Activated naive CD4-positive, alpha-beta T cell treated with anti-CD3 and anti-CD28 coated beads, Interleukin-2, amount 10 ng/mL, durations not matched to agents 7 days and 5 days (primary cell): ENCODE data around the gene TOM1L1.

Experiments
- CTCF ChIA-PET: fragments of 350-600 bp; sonication (Branson Sonifier 250); formaldehyde crosslinking; loops from one replicate; lab custom pipeline; 2021; ENCODE audit warnings: antibody characterized with exemption; lab: Charles Lee
- DNase-seq: peaks from one replicate; pipeline ENCODE4 v3.0.0-alpha.2; 2020
- H3K27ac Mint-ChIP-seq: one replicate; pipeline ENCODE4 v1.8.0; 2021; ENCODE audit warnings: mild to moderate bottlenecking, moderate library complexity, mixed read lengths
- H3K27me3 Mint-ChIP-seq: one replicate; pipeline ENCODE4 v1.8.0; 2021; ENCODE audit warnings: mild to moderate bottlenecking, mixed read lengths
- H3K36me3 Mint-ChIP-seq: one replicate; pipeline ENCODE4 v1.8.0; 2021; ENCODE audit warnings: mixed read lengths
- H3K4me1 Mint-ChIP-seq: one replicate; pipeline ENCODE4 v1.8.0; 2021; ENCODE audit warnings: mixed read lengths
- H3K4me3 Mint-ChIP-seq: one replicate; pipeline ENCODE4 v1.8.0; 2021; ENCODE audit warnings: mild to moderate bottlenecking, moderate library complexity, mixed read lengths
- H3K9me3 Mint-ChIP-seq: one replicate; pipeline ENCODE4 v1.8.0; 2021; ENCODE audit warnings: mixed read lengths

The TOM1L1 gene

DNA sequence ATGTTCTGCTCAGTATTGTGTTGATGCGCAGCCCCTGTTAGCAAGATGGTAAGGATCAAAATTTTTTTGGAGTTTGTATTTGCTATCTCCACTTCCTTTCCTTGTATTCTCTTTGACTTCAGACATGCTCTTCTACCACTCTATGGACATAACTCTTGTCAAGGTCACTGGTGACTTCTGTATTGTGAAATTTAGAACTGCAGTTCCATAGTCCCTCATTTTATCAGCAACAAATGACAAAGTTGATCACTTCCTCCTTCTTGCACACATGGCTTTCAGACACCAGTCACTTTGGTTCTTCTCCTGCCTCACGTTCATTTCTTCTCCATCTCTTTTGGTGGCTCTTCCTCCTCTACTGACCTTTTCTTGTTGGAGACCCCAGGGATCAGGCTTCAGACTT is 46.7 kb downstream of the TOM1L1 start:
- Mint-ChIP-seq H3K4me1 (no peaks in the 10 kb centered on the region), H3K4me3 (no peak overlapping the region), H3K27me3 (peaks cover 5% of the 10 kb centered on the region), H3K36me3 (peaks cover 4% of the 10 kb centered on the region), H3K27ac (no peak overlapping the region), H3K9me3 (no peaks in the 10 kb centered on the region)
- no peak for DNase-seq
- CTCF ChIA-PET: no interaction called here

DNA sequence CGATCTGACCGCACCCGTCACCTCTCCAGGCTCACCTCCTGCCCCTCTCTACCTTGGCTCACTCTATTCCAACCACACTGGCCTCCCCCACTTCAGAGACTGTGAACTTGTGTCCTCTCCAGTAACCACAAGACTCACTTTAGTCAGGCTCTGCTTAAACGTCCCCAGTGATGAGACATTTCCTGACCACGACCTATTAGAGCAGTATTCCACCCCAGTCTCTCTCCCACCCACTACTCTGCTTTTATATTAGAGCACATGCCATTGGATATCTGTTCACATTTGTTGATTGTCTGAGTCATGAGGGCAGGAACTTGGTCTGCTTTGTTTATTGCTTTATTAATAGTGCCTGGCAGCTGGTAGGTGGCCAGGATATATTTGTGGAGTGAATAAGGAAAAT is 47.7 kb downstream of the TOM1L1 start:
- Mint-ChIP-seq H3K27me3 (peaks cover 5% of the 10 kb centered on the region), H3K4me1 (no peaks in the 10 kb centered on the region), H3K27ac (no peak overlapping the region), H3K36me3 (peaks cover 4% of the 10 kb centered on the region), H3K4me3 (no peak overlapping the region), H3K9me3 (no peaks in the 10 kb centered on the region)
- no peak for DNase-seq
- CTCF ChIA-PET: no interaction called here

DNA sequence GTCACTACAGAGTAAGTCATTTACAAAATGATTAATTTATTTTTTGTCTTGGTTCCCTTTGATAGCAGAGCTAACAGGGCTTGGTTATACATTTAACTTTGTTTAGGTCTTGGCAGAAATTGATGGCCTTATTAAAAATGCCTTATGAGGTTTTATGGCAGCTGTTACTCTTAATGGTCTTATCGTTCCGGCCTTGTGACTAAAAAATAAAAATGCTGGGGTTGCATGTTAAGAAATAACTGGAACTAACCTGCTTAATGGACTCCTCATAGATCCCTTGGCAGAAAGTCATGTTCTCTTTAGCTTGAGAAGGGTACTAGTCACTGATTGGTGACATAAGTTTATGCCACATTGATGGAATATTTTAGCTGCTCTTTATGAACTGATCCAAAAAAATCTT is 49.5 kb downstream of the TOM1L1 start:
- Mint-ChIP-seq H3K36me3 (peaks cover 4% of the 10 kb centered on the region), H3K27me3 (peaks cover 5% of the 10 kb centered on the region), H3K27ac (no peak overlapping the region), H3K4me3 (no peak overlapping the region), H3K9me3 (no peaks in the 10 kb centered on the region), H3K4me1 (no peaks in the 10 kb centered on the region)
- CTCF ChIA-PET: interaction anchor here (0.8 kb wide), 1 partner anchor 1857 kb away, joined by 3 read pairs; no protein-coding TSS in a partner anchor
- DNase-seq: no peak

DNA sequence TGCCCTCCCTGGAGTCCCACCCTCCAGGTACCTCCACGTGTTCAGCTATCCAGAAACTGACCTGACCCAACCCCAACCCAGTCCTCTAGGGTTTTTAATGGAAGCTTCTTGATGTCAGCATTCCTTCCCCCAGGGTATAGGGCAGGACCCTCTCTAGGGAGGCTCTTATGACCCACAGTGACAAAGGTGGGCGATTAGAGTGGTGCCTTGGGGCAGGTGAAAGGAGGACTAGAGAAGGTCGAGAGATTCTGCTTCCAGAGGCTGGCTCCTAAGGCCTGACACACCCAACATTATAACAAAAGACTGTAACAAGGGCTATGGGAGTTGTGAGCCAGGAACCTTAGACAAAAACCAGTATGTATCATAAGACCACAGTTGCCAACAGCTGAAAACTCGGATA is 50.6 kb downstream of the TOM1L1 start:
- no peak overlapping the region for H3K27ac Mint-ChIP-seq
- no peak overlapping the region for H3K4me3 Mint-ChIP-seq
- peaks cover 4% of the 10 kb centered on the region for H3K27me3 Mint-ChIP-seq
- H3K9me3 Mint-ChIP-seq: no peaks in the 10 kb centered on the region
- no peak for DNase-seq
- no peaks in the 10 kb centered on the region for H3K4me1 Mint-ChIP-seq
- CTCF ChIA-PET: no interaction called here
- H3K36me3 Mint-ChIP-seq: peaks cover 4% of the 10 kb centered on the region

DNA sequence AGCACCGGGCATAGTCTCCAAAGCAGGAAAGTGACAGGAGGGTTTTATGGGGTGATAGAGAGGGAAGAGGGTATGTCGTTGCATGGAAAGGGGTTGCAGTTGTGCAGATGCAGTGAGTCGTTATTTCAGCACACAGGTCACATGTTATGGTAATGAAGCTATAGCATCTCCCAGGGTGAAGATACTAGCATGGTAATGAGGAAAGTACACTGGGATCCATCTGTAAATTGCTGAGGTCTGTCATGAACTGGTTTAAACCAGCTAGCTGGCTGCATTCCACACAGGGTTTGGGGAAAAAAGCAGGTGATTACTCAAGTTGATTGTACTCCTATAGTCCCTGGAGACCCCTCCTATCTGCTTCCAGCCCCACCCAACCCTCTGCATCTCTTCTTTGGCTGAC is 56.1 kb downstream of the TOM1L1 start:
- no peaks in the 10 kb centered on the region for H3K27me3 Mint-ChIP-seq
- peaks cover 12% of the 10 kb centered on the region for H3K36me3 Mint-ChIP-seq
- H3K4me3 Mint-ChIP-seq: no peak overlapping the region
- CTCF ChIA-PET: no interaction called here
- no peaks in the 10 kb centered on the region for H3K4me1 Mint-ChIP-seq
- H3K27ac Mint-ChIP-seq: no peak overlapping the region
- no peak for DNase-seq
- no peaks in the 10 kb centered on the region for H3K9me3 Mint-ChIP-seq

DNA sequence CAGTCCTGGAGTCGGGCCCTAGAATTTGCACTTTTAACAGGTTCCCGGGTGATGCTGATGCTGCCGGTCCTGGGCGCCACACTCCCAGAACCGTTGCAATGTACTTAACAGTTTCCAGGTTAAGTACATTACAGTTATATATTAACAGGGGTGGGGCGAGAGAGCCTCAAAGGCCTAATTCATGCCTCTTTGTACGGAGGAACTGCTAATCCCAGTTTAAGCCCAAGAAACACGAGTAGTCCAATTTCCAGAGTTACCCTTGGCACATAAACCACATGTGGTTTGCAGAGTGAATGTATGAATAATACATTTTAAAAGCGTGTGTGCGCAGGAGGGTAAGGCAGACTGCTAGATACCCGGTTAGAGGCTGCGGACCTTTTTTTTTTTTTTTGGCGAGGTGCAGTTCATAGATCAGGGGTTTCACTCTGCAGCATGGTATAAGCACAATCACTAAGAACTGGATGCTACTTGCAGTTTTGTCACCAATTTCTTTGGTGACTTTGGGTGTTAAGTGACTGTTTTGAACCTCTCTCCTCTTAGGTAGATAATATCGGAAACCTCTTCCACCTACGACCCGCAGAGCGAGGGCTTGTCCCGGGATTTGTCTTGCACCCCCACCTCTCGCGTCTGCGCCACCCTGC is 67.1 kb downstream of the TOM1L1 start:
- DNase-seq: peak; percentile 23
- no peak overlapping the region for H3K27ac Mint-ChIP-seq
- H3K4me1 Mint-ChIP-seq: peaks cover 26% of the 10 kb centered on the region
- no peak overlapping the region for H3K4me3 Mint-ChIP-seq
- CTCF ChIA-PET: no interaction called here
- peaks cover 10% of the 10 kb centered on the region for H3K36me3 Mint-ChIP-seq
- H3K27me3 Mint-ChIP-seq: no peaks in the 10 kb centered on the region
- H3K9me3 Mint-ChIP-seq: no peaks in the 10 kb centered on the region

DNA sequence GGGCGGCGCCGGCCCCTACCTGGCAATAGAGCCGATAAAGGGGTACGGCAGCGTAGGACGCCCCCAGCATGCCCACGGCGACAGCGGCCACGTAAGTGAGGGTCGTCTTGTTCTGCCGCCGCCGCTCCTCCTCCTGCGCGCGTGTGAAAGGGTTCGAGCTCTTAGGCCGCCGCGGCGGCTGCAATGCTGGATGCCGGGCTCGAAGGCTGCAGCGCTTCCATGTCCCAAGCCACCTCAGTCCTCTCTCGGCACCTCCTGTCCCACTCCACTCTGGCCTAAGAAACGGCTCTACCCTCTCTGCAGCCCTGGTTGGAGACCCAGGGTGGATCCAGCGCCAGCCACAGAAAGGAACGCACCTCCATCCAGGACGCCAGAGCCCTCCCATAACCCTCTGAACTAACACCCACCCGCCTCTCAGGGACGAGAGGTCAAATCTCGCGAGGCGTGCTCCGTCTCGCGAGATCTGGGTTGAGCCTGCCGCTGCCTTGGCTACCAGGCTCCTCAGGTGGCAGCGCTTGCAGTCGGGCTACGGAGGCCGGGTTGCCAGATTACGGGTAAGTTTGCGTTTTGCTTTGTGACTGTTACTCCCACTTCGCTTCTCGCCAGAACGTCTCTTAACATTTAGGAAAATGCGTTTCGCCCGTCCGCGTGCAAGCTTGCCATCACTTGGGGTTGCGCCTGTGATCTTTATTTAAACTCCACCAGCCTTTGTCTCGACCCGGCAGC is 67.8 kb downstream of the TOM1L1 start, which contains the start of the genes COX11 and STXBP4:
Gene COX11 (minus strand): TSS at position 393 of the 726 bp plus-strand sequence. CDS start 8 bp downstream, at position 385.
Gene STXBP4 (plus strand): TSS at position 504 of the 726 bp plus-strand sequence. CDS start 17,455 bp downstream, outside the sequence.
- Mint-ChIP-seq H3K36me3 (peaks cover 8% of the 10 kb centered on the region), H3K9me3 (no peaks in the 10 kb centered on the region), H3K27ac (no peak within 1 kb of the TSS), H3K4me1 (peaks cover 26% of the 10 kb centered on the region), H3K27me3 (no peaks in the 10 kb centered on the region), H3K4me3 (no peak within 1 kb of the TSS)
- CTCF ChIA-PET: interaction anchor here (0.7 to 1.0 kb wide), 2 partner anchors 24 to 274 kb away, joined by 3 to 4 read pairs; no protein-coding TSS in a partner anchor
- DNase-seq: peak; percentile 96

DNA sequence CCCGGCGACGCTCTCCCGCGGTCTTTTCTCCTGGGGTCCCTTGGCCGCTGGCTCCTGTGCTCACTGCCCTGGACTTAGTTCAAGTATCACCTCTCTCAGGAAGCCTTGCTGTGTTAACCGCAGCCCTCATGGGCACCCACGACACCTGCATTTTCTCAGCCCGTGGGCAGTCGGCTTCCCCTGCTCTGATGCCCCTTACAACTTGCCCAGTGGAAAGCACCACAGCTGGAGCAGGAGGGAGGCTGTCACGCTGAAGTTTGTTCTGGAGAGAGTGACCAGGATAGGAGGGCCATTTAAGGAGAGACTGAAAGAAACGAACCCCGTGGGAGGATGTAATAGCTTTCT is 68.3 kb downstream of the TOM1L1 start:
- CTCF ChIA-PET: interaction anchor here (0.7 to 1.0 kb wide), 2 partner anchors 23 to 274 kb away, joined by 3 to 4 read pairs; no protein-coding TSS in a partner anchor
- no peak overlapping the region for H3K27ac Mint-ChIP-seq
- H3K9me3 Mint-ChIP-seq: no peaks in the 10 kb centered on the region
- H3K36me3 Mint-ChIP-seq: peaks cover 3% of the 10 kb centered on the region
- no peak for DNase-seq
- no peak overlapping the region for H3K4me3 Mint-ChIP-seq
- H3K4me1 Mint-ChIP-seq: peaks cover 26% of the 10 kb centered on the region
- no peaks in the 10 kb centered on the region for H3K27me3 Mint-ChIP-seq

DNA sequence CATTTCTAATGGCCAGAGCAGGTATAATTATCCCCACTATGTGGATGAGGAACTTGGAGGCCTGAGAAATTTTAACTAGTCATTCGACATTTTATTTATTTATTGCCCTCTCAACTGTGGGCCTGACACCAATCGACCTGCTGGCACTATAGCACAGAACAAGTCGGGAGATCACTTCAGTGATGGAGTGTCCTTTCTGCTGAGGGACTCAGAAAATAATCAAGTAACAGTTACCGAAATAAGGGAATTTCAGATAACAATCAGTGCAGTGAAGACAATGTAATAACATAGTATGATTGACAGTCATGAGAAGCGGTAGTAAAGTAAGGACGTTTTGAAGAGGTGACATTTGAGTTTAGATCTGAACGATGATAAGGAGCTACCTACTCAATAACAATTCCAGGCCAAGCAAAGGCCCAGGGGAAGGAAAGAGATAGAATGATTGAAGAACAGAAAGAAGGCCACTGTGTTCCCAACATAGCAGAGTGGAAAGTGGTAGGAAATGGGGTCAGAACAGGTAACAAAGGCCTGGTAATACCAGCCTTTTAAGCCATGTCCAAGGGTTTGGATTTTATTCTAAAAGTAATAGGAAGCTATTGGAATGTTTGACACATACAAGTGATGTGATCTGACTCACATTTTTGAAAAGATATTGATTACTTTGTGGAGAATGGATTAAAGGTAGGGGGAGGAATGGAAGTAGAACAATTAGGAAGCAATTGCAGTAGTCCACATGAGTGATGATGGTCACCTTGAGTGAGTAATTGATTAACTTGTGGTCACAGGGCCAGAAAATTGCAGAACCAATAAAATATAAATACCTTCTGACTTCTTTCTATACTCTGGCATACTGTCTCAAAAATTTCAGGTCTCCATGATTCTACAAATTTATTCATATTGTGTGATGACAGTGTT is 69.3 kb downstream of the TOM1L1 start:
- no peak for DNase-seq
- CTCF ChIA-PET: interaction anchor here (1.0 to 1.6 kb wide), 2 partner anchors 9 to 378 kb away, joined by 3 read pairs; no protein-coding TSS in a partner anchor
- Mint-ChIP-seq H3K27me3 (no peaks in the 10 kb centered on the region), H3K9me3 (no peaks in the 10 kb centered on the region), H3K4me1 (peaks cover 26% of the 10 kb centered on the region), H3K27ac (no peak overlapping the region), H3K36me3 (peaks cover 1% of the 10 kb centered on the region), H3K4me3 (no peak overlapping the region)

DNA sequence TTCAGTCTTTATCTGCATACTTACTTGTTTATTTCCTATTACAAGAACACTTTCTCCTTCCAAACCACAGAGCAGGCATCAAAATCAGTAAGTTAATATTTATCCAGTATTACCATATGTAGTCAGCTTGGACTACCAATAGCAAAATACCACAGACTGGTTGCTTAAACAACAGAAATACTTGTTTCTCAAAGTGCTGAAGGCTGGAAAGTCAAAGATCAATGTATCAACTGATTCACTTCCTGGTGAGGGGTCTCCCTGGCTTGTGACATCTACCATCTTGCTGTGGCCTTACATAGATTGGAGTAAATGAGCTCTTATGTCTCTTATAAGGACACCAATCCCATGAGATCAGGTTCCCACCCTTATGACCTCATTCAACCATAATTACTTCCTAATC is 70.5 kb downstream of the TOM1L1 start:
- no peak overlapping the region for H3K4me3 Mint-ChIP-seq

DNA sequence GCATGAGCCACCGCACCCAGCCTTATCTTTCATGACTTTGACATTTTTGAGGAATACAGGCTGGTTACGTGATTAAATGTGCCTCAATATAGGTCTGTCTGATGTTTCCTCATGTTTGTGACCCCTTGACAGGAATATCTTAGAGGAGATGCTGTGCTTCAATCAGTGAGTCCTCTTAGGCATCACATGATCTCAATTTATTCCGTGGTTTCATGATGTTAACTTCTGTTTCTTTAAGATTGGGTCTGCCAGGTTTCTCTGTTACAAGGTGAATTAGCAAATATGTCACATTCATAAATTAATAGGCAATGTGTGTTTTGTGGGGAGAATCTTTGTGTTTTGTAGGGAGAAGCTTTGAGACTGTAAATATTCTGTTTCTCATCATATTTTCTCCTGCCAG is 71.2 kb downstream of the TOM1L1 start:
- Mint-ChIP-seq H3K4me3 (no peak overlapping the region), H3K27ac (no peak overlapping the region), H3K9me3 (no peaks in the 10 kb centered on the region), H3K4me1 (peaks cover 18% of the 10 kb centered on the region), H3K27me3 (no peaks in the 10 kb centered on the region), H3K36me3 (no peaks in the 10 kb centered on the region)
- CTCF ChIA-PET: interaction anchor here (1.6 kb wide), 1 partner anchor 11 kb away, joined by 3 read pairs; no protein-coding TSS in a partner anchor
- no peak for DNase-seq

More for the DNA sequence above, 70.5 kb downstream of the TOM1L1 start:
- no peak for DNase-seq
- H3K36me3 Mint-ChIP-seq: no peaks in the 10 kb centered on the region
- CTCF ChIA-PET: interaction anchor here (1.6 kb wide), 1 partner anchor 11 kb away, joined by 3 read pairs; no protein-coding TSS in a partner anchor
- no peak overlapping the region for H3K27ac Mint-ChIP-seq
- no peaks in the 10 kb centered on the region for H3K9me3 Mint-ChIP-seq
- no peaks in the 10 kb centered on the region for H3K27me3 Mint-ChIP-seq
- H3K4me1 Mint-ChIP-seq: peaks cover 22% of the 10 kb centered on the region

DNA sequence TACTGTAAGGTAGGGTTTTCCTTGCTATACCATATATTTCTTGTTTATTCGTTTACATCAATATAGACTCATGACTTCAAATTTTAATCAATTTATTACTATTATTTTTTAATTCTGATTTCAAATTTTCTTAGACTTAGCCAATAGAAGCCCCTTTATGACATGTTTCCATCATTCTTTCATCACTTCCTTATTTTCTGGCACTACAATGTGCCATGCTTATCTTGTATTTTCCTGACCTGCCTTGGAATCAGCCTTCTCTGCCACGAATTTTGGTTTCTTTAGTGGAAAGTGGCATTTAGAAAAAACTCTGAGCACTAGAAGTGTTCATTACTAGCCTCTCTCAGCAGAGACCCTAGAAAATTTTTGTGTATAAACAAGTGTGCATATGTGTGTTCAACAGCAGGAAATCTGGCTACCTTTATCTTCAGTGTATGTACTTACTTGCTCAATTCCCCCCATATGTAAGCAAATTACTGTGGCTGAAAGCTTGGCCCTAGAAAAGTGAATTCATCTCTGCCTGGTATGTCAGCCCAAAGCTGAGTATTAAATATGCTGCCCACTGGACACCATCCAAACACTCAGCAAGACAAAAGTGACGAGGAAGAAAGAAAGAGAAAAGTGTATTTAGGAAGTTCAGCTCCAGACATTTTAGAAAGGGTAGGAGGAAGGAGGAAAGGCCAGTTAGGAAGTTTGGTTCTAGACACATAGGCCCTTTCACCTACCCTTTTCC is 71.9 kb downstream of the TOM1L1 start:
- no peaks in the 10 kb centered on the region for H3K27me3 Mint-ChIP-seq
- DNase-seq: no peak
- CTCF ChIA-PET: no interaction called here
- H3K27ac Mint-ChIP-seq: no peak overlapping the region
- peaks cover 11% of the 10 kb centered on the region for H3K4me1 Mint-ChIP-seq
- no peaks in the 10 kb centered on the region for H3K36me3 Mint-ChIP-seq
- H3K9me3 Mint-ChIP-seq: no peaks in the 10 kb centered on the region
- no peak overlapping the region for H3K4me3 Mint-ChIP-seq

DNA sequence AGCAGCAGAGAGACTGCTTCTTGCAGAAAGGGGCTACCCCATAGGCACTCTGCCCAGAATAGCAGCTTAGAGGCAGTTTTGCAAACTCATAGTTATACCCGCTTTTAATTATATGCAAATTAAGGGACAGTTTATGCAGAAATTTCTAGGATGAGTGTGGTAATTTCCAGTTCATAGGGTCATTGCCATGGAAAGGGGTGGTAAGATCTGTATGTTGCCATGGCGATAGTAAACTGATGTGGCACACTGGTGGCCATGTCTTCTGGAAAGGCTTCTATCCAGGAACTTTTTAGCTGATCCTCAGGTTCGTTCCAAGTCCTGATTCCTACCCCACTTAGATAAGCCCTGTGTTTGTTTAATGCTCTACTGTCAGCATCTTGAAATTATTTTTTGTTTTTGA is 74.1 kb downstream of the TOM1L1 start:
- Mint-ChIP-seq H3K27me3 (no peaks in the 10 kb centered on the region), H3K4me1 (peaks cover 9% of the 10 kb centered on the region), H3K27ac (no peak overlapping the region), H3K36me3 (no peaks in the 10 kb centered on the region), H3K9me3 (peaks cover 2% of the 10 kb centered on the region), H3K4me3 (no peak overlapping the region)
- CTCF ChIA-PET: no interaction called here
- DNase-seq: no peak
